Measurements from ENCODE around the gene ZNF646. TPM values are rescaled to one million over a fixed set of nuclear protein-coding genes. Genes with fewer than 3 reads are reported as not detected.

The ZNF646 gene
- total and polyA plus RNA-seq, 2 of the 13 experiments (the other 11 are each of a cell fraction or from before 2014, with no cell fraction given): 3.4 to 10.9 TPM

DNA sequence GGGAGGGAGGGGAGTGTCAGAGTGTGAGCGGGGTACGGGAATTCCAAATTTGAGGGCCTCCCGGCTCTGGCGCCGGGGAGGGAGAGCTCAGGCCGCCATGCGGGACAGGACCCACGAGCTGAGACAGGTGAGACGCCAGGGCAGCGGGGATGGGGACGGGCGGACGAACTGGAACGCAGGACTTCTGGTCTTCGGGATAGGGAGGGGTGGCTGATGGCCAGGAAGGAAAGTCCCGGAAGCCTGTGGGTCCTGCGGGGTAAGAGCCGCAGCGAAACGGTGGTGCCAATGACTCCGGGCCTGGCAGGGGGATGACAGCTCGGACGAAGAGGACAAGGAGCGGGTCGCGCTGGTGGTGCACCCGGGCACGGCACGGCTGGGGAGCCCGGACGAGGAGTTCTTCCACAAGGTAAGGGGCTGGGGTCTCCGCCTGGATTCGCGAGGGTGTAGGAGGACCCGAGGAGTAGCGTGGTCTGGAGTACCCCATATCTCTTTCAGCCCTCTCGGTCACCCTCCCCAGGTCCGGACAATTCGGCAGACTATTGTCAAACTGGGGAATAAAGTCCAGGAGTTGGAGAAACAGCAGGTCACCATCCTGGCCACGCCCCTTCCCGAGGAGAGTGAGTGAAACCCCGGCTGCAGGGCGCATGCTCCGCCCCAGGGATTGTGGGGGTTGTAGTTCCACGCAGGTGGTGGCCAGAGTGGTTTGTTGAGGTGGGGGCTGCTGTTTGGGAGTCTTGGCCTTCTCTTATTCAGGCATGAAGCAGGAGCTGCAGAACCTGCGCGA is 40.3 kb upstream of the ZNF646 start (continued):
- TF ChIP-seq ZNF180 (CRISPR knock-in tag; IDR thresholded peaks at IDR 0.05; ENCODE audit: borderline replicate concordance, low read depth) (0 out of 2 replicates have a peak, but pooled peaks have one; percentile 38), KLF16 (CRISPR knock-in tag; IDR thresholded peaks at IDR 0.05) (peak in 1 of 2 experiments; percentile 75; a peak in 1 of 4 replicates), SMAD3 (CRISPR knock-in tag; IDR thresholded peaks at IDR 0.05) (peak; percentile 48; the same call in 1 of the 2 replicates), REXO4 (CRISPR knock-in tag; IDR thresholded peaks at IDR 0.05; ENCODE audit: borderline replicate concordance) (no peak), ZBTB21 (CRISPR knock-in tag; IDR thresholded peaks at IDR 0.05) (0 out of 2 replicates have a peak, but pooled peaks have one; percentile 9), ZNF382 (CRISPR knock-in tag; IDR thresholded peaks at IDR 0.05; ENCODE audit: borderline replicate concordance) (no peak), HES4 (CRISPR knock-in tag; IDR thresholded peaks at IDR 0.05; ENCODE audit: borderline replicate concordance) (0 out of 2 replicates have a peak, but pooled peaks have one; percentile 70), ZNF331 (CRISPR knock-in tag; IDR thresholded peaks at IDR 0.05) (peak; percentile 49; the same call in 1 of the 2 replicates), MED13 (CRISPR knock-in tag; IDR thresholded peaks at IDR 0.05) (no peak), NR1H2 (CRISPR knock-in tag; IDR thresholded peaks at IDR 0.05; ENCODE audit: borderline replicate concordance, low read depth) (0 out of 2 replicates have a peak, but pooled peaks have one; percentile 29), RFX3 (CRISPR knock-in tag; IDR thresholded peaks at IDR 0.05) (no peak), HMG20A (CRISPR knock-in tag; IDR thresholded peaks at IDR 0.05; ENCODE audit: borderline replicate concordance) (0 out of 2 replicates have a peak, but pooled peaks have one; percentile 4), FOXC1 (CRISPR knock-in tag; IDR thresholded peaks at IDR 0.05; ENCODE audit: borderline replicate concordance) (no peak; the same call in 1 of the 2 replicates), ZEB1 (IDR thresholded peaks at IDR 0.05; ENCODE audit: insufficient replicate concordance, low read depth) (peak; percentile 33), ZNF577 (CRISPR knock-in tag; IDR thresholded peaks at IDR 0.05; ENCODE audit: borderline replicate concordance, low read depth) (no peak), ETV5 (CRISPR knock-in tag; IDR thresholded peaks at IDR 0.05; ENCODE audit: borderline replicate concordance) (0 out of 2 replicates have a peak, but pooled peaks have one; percentile 8), GABPB1 (CRISPR knock-in tag; IDR thresholded peaks at IDR 0.05) (peak; percentile 82), BHLHE40 (IDR thresholded peaks at IDR 0.05; ENCODE audit: low read length) (no peak)
- TF ChIP-seq, protein P1, sequence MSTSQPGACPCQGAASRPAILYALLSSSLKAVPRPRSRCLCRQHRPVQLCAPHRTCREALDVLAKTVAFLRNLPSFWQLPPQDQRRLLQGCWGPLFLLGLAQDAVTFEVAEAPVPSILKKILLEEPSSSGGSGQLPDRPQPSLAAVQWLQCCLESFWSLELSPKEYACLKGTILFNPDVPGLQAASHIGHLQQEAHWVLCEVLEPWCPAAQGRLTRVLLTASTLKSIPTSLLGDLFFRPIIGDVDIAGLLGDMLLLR (CRISPR knock-in tag; IDR thresholded peaks at IDR 0.05): peak; percentile 58; the same call in 1 of the 2 replicates
- TF ChIP-seq, protein P2, sequence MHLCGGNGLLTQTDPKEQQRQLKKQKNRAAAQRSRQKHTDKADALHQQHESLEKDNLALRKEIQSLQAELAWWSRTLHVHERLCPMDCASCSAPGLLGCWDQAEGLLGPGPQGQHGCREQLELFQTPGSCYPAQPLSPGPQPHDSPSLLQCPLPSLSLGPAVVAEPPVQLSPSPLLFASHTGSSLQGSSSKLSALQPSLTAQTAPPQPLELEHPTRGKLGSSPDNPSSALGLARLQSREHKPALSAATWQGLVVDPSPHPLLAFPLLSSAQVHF (CRISPR knock-in tag; IDR thresholded peaks at IDR 0.05): 0 out of 2 replicates have a peak, but pooled peaks have one; percentile 47
- TF ChIP-seq, protein P3, sequence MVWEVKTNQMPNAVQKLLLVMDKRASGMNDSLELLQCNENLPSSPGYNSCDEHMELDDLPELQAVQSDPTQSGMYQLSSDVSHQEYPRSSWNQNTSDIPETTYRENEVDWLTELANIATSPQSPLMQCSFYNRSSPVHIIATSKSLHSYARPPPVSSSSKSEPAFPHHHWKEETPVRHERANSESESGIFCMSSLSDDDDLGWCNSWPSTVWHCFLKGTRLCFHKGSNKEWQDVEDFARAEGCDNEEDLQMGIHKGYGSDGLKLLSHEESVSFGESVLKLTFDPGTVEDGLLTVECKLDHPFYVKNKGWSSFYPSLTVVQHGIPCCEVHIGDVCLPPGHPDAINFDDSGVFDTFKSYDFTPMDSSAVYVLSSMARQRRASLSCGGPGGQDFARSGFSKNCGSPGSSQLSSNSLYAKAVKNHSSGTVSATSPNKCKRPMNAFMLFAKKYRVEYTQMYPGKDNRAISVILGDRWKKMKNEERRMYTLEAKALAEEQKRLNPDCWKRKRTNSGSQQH (CRISPR knock-in tag; IDR thresholded peaks at IDR 0.05; ENCODE audit: low read depth): no peak
- TF ChIP-seq, protein P4, sequence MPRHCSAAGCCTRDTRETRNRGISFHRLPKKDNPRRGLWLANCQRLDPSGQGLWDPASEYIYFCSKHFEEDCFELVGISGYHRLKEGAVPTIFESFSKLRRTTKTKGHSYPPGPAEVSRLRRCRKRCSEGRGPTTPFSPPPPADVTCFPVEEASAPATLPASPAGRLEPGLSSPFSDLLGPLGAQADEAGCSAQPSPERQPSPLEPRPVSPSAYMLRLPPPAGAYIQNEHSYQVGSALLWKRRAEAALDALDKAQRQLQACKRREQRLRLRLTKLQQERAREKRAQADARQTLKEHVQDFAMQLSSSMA (CRISPR knock-in tag; IDR thresholded peaks at IDR 0.05): 0 out of 2 replicates have a peak, but pooled peaks have one; percentile 2
- TF ChIP-seq, protein P5, sequence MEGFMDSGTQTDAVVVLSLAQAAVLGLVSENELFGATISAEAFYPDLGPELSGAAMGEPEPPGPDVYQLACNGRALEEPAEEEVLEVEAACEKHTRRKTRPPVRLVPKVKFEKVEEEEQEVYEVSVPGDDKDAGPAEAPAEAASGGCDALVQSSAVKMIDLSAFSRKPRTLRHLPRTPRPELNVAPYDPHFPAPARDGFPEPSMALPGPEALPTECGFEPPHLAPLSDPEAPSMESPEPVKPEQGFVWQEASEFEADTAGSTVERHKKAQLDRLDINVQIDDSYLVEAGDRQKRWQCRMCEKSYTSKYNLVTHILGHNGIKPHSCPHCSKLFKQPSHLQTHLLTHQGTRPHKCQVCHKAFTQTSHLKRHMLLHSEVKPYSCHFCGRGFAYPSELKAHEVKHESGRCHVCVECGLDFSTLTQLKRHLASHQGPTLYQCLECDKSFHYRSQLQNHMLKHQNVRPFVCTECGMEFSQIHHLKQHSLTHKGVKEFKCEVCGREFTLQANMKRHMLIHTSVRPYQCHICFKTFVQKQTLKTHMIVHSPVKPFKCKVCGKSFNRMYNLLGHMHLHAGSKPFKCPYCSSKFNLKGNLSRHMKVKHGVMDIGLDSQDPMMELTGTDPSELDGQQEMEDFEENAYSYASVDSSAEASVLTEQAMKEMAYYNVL (CRISPR knock-in tag; IDR thresholded peaks at IDR 0.05; ENCODE audit: borderline replicate concordance): no peak
